Measurements from ENCODE around the gene SLC35F3.

Gene SLC35F3

GRCh38 chr1:234127026-234127671, 222.7 kb downstream of the SLC35F3 start:
- H3K27ac ChIP-seq, result no peak overlapping the region
- H3K4me3 ChIP-seq, result no peak overlapping the region
- intact Hi-C loops (cut with DNase I; ENCODE audit: low total_unique reads), result no loop called here
- H3K27me3 ChIP-seq, result peaks cover 0 to 24% of the 10 kb centered on the region in 2 donors
- H3K36me3 ChIP-seq, result no peaks in the 10 kb centered on the region
- H3K4me1 ChIP-seq, result no peaks in the 10 kb centered on the region
- H3K9me3 ChIP-seq, result no peaks in the 10 kb centered on the region
- DNase-seq, result no peak
- TF ChIP-seq, protein P1, sequence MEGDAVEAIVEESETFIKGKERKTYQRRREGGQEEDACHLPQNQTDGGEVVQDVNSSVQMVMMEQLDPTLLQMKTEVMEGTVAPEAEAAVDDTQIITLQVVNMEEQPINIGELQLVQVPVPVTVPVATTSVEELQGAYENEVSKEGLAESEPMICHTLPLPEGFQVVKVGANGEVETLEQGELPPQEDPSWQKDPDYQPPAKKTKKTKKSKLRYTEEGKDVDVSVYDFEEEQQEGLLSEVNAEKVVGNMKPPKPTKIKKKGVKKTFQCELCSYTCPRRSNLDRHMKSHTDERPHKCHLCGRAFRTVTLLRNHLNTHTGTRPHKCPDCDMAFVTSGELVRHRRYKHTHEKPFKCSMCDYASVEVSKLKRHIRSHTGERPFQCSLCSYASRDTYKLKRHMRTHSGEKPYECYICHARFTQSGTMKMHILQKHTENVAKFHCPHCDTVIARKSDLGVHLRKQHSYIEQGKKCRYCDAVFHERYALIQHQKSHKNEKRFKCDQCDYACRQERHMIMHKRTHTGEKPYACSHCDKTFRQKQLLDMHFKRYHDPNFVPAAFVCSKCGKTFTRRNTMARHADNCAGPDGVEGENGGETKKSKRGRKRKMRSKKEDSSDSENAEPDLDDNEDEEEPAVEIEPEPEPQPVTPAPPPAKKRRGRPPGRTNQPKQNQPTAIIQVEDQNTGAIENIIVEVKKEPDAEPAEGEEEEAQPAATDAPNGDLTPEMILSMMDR (IDR thresholded peaks at IDR 0.05), result no peak

- no peak overlapping the region for H3K27ac ChIP-seq
- DNase-seq, result no peak
- H3K36me3 ChIP-seq, result no peaks in the 10 kb centered on the region
- TF ChIP-seq, protein P1 (IDR thresholded peaks at IDR 0.05), result no peak
- H3K27me3 ChIP-seq, result peaks cover 0 to 6% of the 10 kb centered on the region in 2 donors
- no peaks in the 10 kb centered on the region for H3K4me1 ChIP-seq
- H3K4me3 ChIP-seq, result no peak overlapping the region
- H3K9me3 ChIP-seq, result no peaks in the 10 kb centered on the region
- intact Hi-C loops (cut with DNase I; ENCODE audit: low total_unique reads), result no loop called here
Measured at GRCh38 chr1:234132795-234133194, 228.3 kb downstream of the SLC35F3 start.

GRCh38 chr1:234134878-234135277, 230.4 kb downstream of the SLC35F3 start:
- H3K9me3 ChIP-seq, result no peaks in the 10 kb centered on the region
- no peak for DNase-seq
- intact Hi-C loops (cut with DNase I; ENCODE audit: low total_unique reads), result no loop called here

GRCh38 chr1:234135501-234135900, 231.0 kb downstream of the SLC35F3 start:
- no peak for DNase-seq
- H3K27me3 ChIP-seq, result peaks cover 0 to 6% of the 10 kb centered on the region in 2 donors
- no peaks in the 10 kb centered on the region for H3K9me3 ChIP-seq
- no peaks in the 10 kb centered on the region for H3K4me1 ChIP-seq
- TF ChIP-seq, protein P1 (IDR thresholded peaks at IDR 0.05), result no peak
- intact Hi-C loops (cut with DNase I; ENCODE audit: low total_unique reads), result no loop called here
- H3K4me3 ChIP-seq, result no peak overlapping the region
- H3K27ac ChIP-seq, result no peak overlapping the region
- no peaks in the 10 kb centered on the region for H3K36me3 ChIP-seq

More at GRCh38 chr1:234134878-234135277, 230.4 kb downstream of the SLC35F3 start:
- peaks cover 0 to 6% of the 10 kb centered on the region in 2 donors for H3K27me3 ChIP-seq
- TF ChIP-seq, protein P1 (IDR thresholded peaks at IDR 0.05), result no peak
- H3K4me1 ChIP-seq, result no peaks in the 10 kb centered on the region
- no peak overlapping the region for H3K27ac ChIP-seq
- no peaks in the 10 kb centered on the region for H3K36me3 ChIP-seq
- H3K4me3 ChIP-seq, result no peak overlapping the region

DNA sequence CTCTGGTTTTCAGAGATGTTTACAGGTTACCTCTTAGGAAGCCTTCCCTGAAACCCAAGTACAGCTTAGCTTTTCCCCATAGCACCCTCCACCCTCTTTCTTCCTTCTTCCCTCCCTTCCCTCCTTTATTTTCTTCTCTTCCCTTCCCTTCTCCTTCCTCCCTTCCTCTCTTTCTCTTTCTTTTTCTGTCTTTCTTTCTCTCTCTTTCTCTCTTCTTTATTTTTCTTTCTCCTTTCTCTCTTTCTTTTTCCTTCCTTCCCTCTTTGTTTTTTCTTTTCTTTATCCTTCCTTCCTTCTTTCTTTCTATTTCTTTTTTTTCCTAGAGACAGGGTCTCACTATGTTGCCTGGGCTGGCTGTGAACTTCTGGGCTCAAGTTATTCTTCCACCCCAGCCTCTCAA, 231.6 kb downstream of the SLC35F3 start:
- peaks cover 0 to 6% of the 10 kb centered on the region in 2 donors for H3K27me3 ChIP-seq
- no peaks in the 10 kb centered on the region for H3K36me3 ChIP-seq
- no peak overlapping the region for H3K27ac ChIP-seq
- intact Hi-C loops (cut with DNase I; ENCODE audit: low total_unique reads), result no loop called here
- H3K4me3 ChIP-seq, result no peak overlapping the region
- TF ChIP-seq, protein P1 (IDR thresholded peaks at IDR 0.05), result no peak
- DNase-seq, result no peak
- H3K9me3 ChIP-seq, result no peaks in the 10 kb centered on the region
- no peaks in the 10 kb centered on the region for H3K4me1 ChIP-seq
